HG02973 (cell line): ENCODE data around the gene STK26.
A peak's percentile ranks its signal among the peaks of the same experiment; 100 is the strongest.
"Not testable (repeated sequence)": the region's sequence is repeated elsewhere in the genome, so short reads cannot be mapped to it uniquely, and the experiment has no call there.

Experiments used
- ATAC-seq: cut with Tn5 transposase; IDR thresholded peaks from one replicate; pipeline ENCODE4 v1.9.1; 2021; ENCODE audit warnings: moderate library complexity; ENCODE audit not compliant: unreplicated experiment

Gene STK26

GRCh38 chrX:132092439-132093065, 69.5 kb downstream of the STK26 start:
- ATAC-seq: peak; percentile 87

GRCh38 chrX:132093239-132093860, 70.2 kb downstream of the STK26 start:
- ATAC-seq: no peak

DNA sequence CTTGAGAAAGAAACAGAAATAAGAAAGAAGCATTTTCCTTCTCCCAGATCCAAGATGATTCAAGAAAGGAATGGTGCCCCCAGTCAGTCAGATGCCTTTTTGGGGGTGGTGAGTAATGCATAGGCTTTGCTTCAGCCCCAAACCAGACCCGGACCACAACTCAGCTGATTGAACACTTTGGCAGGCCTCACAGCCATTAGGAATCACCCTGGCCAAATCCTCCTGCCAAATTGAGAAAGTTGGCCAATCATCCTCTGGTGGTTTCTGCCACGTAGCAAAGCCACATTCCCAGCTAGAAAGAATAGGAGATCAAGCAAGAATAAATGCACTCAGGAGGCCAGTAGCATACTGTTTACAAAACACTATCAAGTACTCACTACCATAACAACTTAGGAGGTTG, 71.1 kb downstream of the STK26 start:
- no peak for ATAC-seq

- not testable (repeated sequence) for ATAC-seq
Measured at GRCh38 chrX:132098704-132099103, 75.6 kb downstream of the STK26 start.

GRCh38 chrX:132101206-132101605, 78.1 kb downstream of the STK26 start:
- no peak for ATAC-seq

DNA sequence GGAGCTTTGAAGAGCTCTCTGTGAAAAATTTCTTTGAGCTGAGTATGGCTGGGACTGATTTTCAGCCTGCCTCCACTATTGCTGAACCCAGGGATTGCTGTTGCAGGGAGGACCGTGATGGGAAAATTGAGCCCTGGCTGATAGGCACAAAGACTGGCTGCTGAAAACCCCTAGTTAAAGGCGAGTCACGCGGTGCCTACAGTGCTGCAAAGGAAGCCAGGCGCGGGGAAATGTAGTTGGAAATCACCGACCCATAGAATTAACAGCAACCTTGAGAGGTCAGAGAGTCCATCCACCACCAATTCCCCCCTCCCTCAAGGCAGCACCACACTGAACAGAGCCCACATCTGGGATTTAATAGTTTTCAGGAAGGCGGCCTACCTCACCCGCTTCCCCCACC, 78.7 kb downstream of the STK26 start:
- ATAC-seq: no peak

DNA sequence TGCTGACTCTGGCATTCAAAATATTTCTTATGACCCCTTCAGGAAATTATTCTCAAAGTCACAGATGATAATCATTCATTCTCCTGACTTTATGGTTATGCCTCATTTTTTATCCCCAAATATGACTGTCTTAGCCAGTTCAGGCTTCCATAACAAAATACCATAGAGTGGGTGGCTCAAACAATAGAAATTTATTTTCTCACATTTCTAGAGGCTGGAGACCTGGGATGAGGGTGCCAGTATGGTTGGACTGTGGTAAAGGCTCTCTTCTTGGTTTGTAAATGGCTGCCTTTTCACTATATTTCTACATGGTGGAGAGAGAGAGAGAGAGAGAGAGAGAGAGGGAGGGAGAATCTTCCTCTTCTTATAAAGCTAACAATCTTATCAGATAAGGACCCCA, 84.2 kb downstream of the STK26 start:
- no peak for ATAC-seq

DNA sequence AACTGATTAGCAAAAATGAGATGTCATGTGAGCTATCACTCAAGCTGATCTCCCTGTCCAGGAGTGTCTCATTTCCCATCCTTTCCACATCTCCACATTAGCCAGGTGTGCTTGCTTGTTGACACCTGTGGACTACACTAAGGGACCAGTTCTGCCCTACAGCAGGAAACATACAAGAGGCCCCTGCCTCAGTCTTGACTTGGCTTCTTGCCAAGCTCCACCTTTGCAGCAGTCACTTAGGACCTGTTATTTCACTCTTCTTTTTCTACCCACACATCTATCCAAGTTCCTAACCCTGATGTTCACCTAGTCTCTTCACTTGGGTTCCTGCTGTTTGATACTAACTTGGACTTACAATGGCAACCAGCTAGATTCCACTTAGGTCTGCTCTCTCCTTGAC, 91.5 kb downstream of the STK26 start:
- no peak for ATAC-seq

- ATAC-seq: no peak
Measured at GRCh38 chrX:132115792-132116191, 92.7 kb downstream of the STK26 start.

DNA sequence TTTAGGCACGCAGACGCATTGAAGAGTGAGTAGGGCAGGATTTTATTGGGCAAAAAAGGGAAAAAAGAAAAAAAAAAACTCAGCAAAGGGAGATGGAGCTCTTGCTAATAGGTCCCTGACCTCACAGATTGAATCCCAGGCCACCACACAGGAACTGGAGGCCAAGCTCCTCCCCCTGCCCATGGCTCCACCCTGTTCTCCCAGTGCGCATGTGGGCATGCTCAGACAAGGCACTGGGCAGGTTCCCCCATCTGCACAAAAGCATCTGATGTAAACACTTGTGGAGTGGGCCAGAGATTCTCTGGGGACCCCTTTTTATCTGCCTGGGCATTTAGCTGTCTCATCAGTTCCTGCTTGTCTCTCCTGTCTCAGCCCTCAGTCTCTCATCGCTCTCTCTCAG, 95.3 kb downstream of the STK26 start:
- ATAC-seq: no peak

GRCh38 chrX:132119283-132119682, 96.2 kb downstream of the STK26 start:
- no peak for ATAC-seq

GRCh38 chrX:132119821-132120515, 96.9 kb downstream of the STK26 start:
- no peak for ATAC-seq

DNA sequence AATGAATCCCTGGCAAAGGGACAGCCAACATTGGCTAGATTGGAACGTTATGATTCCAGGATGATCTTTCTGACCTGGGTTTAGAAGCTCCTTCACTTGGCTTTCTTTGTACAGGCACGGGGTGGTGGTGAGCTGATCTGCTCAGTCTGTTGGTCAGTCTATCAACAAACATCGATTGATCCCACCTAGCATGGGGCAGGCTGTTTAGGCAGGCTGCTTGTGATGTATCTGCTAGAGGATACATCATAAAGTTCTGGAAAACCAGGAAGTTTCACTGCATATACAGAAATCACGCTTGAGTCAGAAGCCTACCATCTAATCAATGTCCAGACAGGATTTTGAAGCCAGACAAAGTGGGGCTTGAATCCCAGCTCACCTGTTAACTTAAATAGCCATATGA, 97.8 kb downstream of the STK26 start:
- no peak for ATAC-seq
